ENCODE data around the gene ANKS1B. TPM values are rescaled to one million over a fixed set of nuclear protein-coding genes. Genes with fewer than 3 reads are reported as not detected.
"Not testable (repeated sequence)": the region's sequence is repeated elsewhere in the genome, so short reads cannot be mapped to it uniquely, and the experiment has no call there.

ANKS1B gene
- total RNA-seq, 1 donor from 2014 or later: 2.3 TPM

DNA sequence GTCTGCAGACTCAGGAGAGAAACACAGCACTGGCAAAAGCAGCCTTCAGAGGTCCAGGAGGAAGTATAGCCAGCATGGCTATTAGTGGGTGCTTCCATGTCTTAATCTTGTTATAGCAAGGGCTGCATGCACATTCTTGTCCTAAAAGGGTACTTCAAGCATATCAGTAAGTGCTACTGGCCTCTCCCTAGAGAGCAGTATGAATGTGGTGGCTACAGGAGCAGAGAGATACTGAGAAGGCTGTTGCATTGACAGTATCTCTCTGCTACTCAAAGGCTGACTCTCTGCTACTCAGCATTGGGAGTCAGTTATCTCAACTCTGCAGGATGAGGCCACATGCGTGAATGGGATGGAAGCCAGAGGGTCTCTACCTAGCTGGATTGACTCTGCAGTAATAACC is 335.2 kb downstream of the ANKS1B start:
- H3K4me3 Mint-ChIP-seq (ENCODE audit: unreplicated experiment): no peak overlapping the region

DNA sequence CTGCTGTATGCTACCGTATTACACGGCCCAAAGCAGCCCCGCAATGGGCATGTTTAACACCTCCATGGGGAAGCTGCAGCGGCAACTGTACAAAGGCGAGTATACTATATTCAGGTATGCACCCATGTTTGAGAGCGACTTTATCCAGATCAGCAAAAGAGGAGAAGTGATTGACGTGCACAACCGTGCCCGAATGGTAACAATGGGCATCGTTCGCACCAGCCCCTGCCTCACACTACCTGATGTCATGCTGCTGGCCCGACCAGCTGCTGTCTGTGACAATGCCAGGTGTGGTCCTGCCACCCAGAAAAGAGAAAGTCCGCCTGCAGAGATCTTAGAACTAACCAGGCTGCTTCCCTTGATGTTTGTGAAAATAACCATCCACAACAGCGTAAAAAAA is 336.6 kb downstream of the ANKS1B start:
- Mint-ChIP-seq H3K36me3 (ENCODE audit: low read depth) (no peaks in the 10 kb centered on the region), H3K4me3 (ENCODE audit: unreplicated experiment) (no peak overlapping the region), H3K27ac (ENCODE audit: unreplicated experiment) (no peak overlapping the region), H3K4me1 (ENCODE audit: low read depth) (no peaks in the 10 kb centered on the region), H3K9me3 (ENCODE audit: low read depth) (peaks cover 3% of the 10 kb centered on the region), H3K27me3 (ENCODE audit: low read depth) (peaks cover 4% of the 10 kb centered on the region)
- no peak for DNase-seq (ENCODE audit: low spot score)
- TF ChIP-seq, protein P1, sequence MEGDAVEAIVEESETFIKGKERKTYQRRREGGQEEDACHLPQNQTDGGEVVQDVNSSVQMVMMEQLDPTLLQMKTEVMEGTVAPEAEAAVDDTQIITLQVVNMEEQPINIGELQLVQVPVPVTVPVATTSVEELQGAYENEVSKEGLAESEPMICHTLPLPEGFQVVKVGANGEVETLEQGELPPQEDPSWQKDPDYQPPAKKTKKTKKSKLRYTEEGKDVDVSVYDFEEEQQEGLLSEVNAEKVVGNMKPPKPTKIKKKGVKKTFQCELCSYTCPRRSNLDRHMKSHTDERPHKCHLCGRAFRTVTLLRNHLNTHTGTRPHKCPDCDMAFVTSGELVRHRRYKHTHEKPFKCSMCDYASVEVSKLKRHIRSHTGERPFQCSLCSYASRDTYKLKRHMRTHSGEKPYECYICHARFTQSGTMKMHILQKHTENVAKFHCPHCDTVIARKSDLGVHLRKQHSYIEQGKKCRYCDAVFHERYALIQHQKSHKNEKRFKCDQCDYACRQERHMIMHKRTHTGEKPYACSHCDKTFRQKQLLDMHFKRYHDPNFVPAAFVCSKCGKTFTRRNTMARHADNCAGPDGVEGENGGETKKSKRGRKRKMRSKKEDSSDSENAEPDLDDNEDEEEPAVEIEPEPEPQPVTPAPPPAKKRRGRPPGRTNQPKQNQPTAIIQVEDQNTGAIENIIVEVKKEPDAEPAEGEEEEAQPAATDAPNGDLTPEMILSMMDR (IDR thresholded peaks at IDR 0.05): no peak

More for the DNA sequence above, 335.2 kb downstream of the ANKS1B start:
- TF ChIP-seq, protein P1 (IDR thresholded peaks at IDR 0.05): no peak
- H3K36me3 Mint-ChIP-seq (ENCODE audit: low read depth): no peaks in the 10 kb centered on the region
- no peaks in the 10 kb centered on the region for H3K4me1 Mint-ChIP-seq (ENCODE audit: low read depth)
- H3K27ac Mint-ChIP-seq (ENCODE audit: unreplicated experiment): no peak overlapping the region
- H3K27me3 Mint-ChIP-seq (ENCODE audit: low read depth): peaks cover 4% of the 10 kb centered on the region
- DNase-seq (ENCODE audit: low spot score): no peak
- H3K9me3 Mint-ChIP-seq (ENCODE audit: low read depth): no peaks in the 10 kb centered on the region

DNA sequence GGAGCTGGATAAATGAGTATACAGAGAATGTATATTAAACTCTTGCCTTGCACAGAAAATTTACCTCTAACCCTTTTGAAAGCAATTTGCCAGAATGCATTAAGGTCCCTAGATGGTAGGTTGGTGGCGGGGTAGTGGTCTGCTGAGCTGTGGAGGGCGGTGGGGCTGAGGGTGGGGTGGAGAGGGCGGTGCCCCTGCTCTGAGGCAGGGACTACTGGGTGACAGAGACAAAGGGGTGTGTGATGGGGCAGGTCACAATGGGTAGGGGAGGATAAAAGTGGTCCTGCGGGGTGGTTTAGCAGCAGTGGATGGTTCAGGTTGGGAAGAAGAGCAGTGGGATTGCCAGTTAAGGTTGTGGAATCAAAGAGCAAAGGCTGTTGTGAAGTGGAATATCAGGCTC is 337.3 kb downstream of the ANKS1B start, which contains the start of gene GARIN6:
Gene GARIN6, plus strand, starts transcription at position 301 of the 400 bp plus-strand sequence. CDS start 422 bp downstream, outside the sequence.
- Mint-ChIP-seq H3K27ac (ENCODE audit: unreplicated experiment) (no peak within 1 kb of the TSS), H3K4me3 (ENCODE audit: unreplicated experiment) (no peak within 1 kb of the TSS), H3K36me3 (ENCODE audit: low read depth) (no peaks in the 10 kb centered on the region), H3K27me3 (ENCODE audit: low read depth) (peaks cover 2% of the 10 kb centered on the region), H3K4me1 (ENCODE audit: low read depth) (no peaks in the 10 kb centered on the region), H3K9me3 (ENCODE audit: low read depth) (peaks cover 3% of the 10 kb centered on the region)
- TF ChIP-seq, protein P1 (IDR thresholded peaks at IDR 0.05): no peak
- no peak for DNase-seq (ENCODE audit: low spot score)

DNA sequence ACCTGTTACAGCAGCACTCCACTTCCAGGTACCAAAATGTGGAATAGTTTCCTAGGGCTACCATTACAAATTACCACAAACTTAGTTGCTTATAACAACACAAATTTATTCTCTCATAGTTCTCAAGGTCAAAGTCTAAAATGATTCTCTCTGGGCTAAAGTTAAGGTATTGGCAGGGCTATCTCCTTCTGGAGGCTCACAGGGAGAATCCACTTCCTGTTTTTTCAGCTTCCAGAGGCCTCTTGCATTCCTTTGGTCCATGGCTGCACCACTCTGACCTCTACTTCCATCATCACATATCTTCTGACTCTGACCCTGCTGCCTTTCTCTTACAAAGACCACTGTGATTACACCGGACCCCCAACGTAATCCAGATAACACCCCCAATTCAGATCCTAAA is 340.1 kb downstream of the ANKS1B start:
- H3K27ac Mint-ChIP-seq (ENCODE audit: unreplicated experiment): no peak overlapping the region
- H3K9me3 Mint-ChIP-seq (ENCODE audit: low read depth): peaks cover 3% of the 10 kb centered on the region
- no peak for DNase-seq (ENCODE audit: low spot score)
- H3K4me1 Mint-ChIP-seq (ENCODE audit: low read depth): no peaks in the 10 kb centered on the region
- H3K36me3 Mint-ChIP-seq (ENCODE audit: low read depth): no peaks in the 10 kb centered on the region
- H3K4me3 Mint-ChIP-seq (ENCODE audit: unreplicated experiment): no peak overlapping the region
- H3K27me3 Mint-ChIP-seq (ENCODE audit: low read depth): peaks cover 2% of the 10 kb centered on the region
- TF ChIP-seq, protein P1 (IDR thresholded peaks at IDR 0.05): no peak

DNA sequence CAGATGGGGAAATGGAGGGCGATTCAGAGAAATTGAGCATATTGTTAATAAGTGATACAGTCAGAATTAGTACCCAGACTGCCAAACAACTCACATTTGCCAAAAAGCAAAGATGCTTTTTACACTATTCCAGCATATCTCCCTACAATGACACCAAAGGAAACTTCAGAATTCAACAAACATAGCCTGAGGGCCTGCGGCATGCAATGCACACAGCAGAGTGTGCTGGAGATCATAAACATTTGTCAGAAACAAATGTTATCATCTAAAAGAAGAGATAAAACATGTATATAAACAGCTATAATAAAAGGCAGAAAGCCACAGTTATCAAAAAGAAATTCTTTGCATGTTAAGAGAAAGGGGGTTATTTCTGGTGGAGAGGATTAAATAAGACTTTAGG is 357.3 kb downstream of the ANKS1B start:
- Mint-ChIP-seq H3K27me3 (ENCODE audit: low read depth) (peaks cover 5% of the 10 kb centered on the region), H3K27ac (ENCODE audit: unreplicated experiment) (no peak overlapping the region), H3K4me1 (ENCODE audit: low read depth) (no peaks in the 10 kb centered on the region), H3K4me3 (ENCODE audit: unreplicated experiment) (no peak overlapping the region), H3K9me3 (ENCODE audit: low read depth) (peaks cover 11% of the 10 kb centered on the region), H3K36me3 (ENCODE audit: low read depth) (no peaks in the 10 kb centered on the region)
- TF ChIP-seq, protein P1 (IDR thresholded peaks at IDR 0.05): no peak
- no peak for DNase-seq (ENCODE audit: low spot score)

DNA sequence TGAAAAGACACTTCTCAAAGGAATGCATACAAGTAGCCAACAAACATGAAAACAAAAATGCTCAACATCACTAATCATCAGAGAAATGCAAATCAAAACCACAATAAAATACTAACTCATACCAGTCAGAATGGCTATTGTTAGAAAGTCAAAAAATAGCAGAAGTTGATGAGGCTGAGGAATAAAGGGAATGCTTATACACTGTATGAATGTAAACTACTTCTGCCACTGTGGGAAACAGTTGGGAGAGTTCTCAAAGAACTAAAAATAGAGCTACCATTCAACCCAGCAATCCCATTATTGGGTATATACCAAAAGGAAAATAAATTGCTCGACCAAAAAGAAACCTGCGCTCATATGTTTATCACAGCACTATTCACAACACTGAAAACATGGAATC is 360.1 kb downstream of the ANKS1B start:
- H3K36me3 Mint-ChIP-seq (ENCODE audit: low read depth); H3K27me3 Mint-ChIP-seq (ENCODE audit: low read depth); H3K4me3 Mint-ChIP-seq (ENCODE audit: unreplicated experiment); H3K4me1 Mint-ChIP-seq (ENCODE audit: low read depth); DNase-seq (ENCODE audit: low spot score); H3K27ac Mint-ChIP-seq (ENCODE audit: unreplicated experiment): not testable (repeated sequence)
- peaks cover 29% of the 10 kb centered on the region for H3K9me3 Mint-ChIP-seq (ENCODE audit: low read depth)
